Heart left ventricle (tissue), 16 donors: ENCODE data around the gene LCE3C. TPM values are rescaled to one million over a fixed set of nuclear protein-coding genes. Genes with fewer than 3 reads are reported as not detected.
"Not testable (repeated sequence)": the region's sequence is repeated elsewhere in the genome, so short reads cannot be mapped to it uniquely, and the experiment has no call there.

Source experiments
- ATAC-seq, 4 donors: fragments of 200-7000 bp; cut with Tn5 transposase; one replicate each; pipeline ENCODE4 v1.9.1; 2020 to 2022; ENCODE audit warnings: moderate library complexity in 4 of 4, mild to moderate bottlenecking in 3 of 4, moderate number of reproducible peaks in 1 of 4
- DNase-seq, 5 donors: peaks; one replicate each; pipeline ENCODE4 v3.0.0-alpha.2; 2020
- H3K27ac ChIP-seq, 12 donors: fragments of 200-600 bp; sonication (generic) in 4 of 12; one replicate each; pipeline versions ENCODE4 v1.5.0 to v1.8.0; 2016 to 2022; ENCODE audit warnings: mild to moderate bottlenecking in 2 of 12
- H3K27me3 ChIP-seq, 9 donors: fragments of 200-600 bp; sonication (generic) in 2 of 9; one replicate each; pipeline versions ENCODE4 v1.5.1 to v1.8.0; 2016 to 2022; ENCODE audit warnings: mild to moderate bottlenecking in 3 of 9
- H3K36me3 ChIP-seq, 9 donors: fragments of 200-600 bp; sonication (generic) in 2 of 9; one replicate each; pipeline versions ENCODE4 v1.5.0 to v1.8.0; 2018 to 2022; ENCODE audit warnings: mild to moderate bottlenecking in 2 of 9
- H3K4me1 ChIP-seq, 12 donors: fragments of 200-600 bp; sonication (generic) in 4 of 12; one replicate each; pipeline versions ENCODE4 v1.5.0 to v1.8.0; 2016 to 2022; ENCODE audit warnings: mild to moderate bottlenecking in 3 of 12
- H3K4me3 ChIP-seq, 12 donors: fragments of 200-600 bp; sonication (generic) in 4 of 12; one replicate each; pipeline versions ENCODE4 v1.5.0 to v1.8.0; 2017 to 2022; ENCODE audit warnings: mild to moderate bottlenecking in 9 of 12, moderate library complexity in 4 of 12
- H3K9me3 ChIP-seq, 12 donors: fragments of 200-600 bp; sonication (generic) in 4 of 12; one replicate each; pipeline versions ENCODE4 v1.5.0 to v1.8.0; 2016 to 2022; ENCODE audit warnings: mild to moderate bottlenecking in 1 of 12
- POLR2A ChIP-seq, 2 donors: fragments of 450-650 bp; IDR thresholded peaks; one replicate each; pipeline ENCODE4 v1.6.1; 2017; ENCODE audit warnings: antibody characterized with exemption in 2 of 2, mild to moderate bottlenecking in 2 of 2, moderate library complexity in 2 of 2
- WGBS, 4 donors: extraction: QIAGEN DNeasy Blood & Tissue Kit in 2 of 4; methylation state at CpG; one replicate each; pipeline versions ENCODE4 v1.1.5 to v1.1.7; 2013 to 2018; 5-methylcytosine and 5-hydroxymethylcytosine counted together
- intact Hi-C, 10 donors: fragments of 100-400 bp; cut with DNase I; formaldehyde crosslinking; loops; one replicate each; pipeline versions ENCODE4 v1.11.1 to v1.14.2; 2022
- polyA plus RNA-seq, 2 donors: library from polyadenylated mRNA; stranded (reverse); fragments of 200-250 nt; gene quantifications; one replicate each; pipeline ENCODE4 v1.2.3, GENCODE V29; 2013
- total RNA-seq, 9 donors: library from RNA; depleted of rRNA in 2 of 9; stranded (reverse); fragments of >200 nt in 2 of 9; fragmentation: NEBNext Ultra II Directional in 3 of 9; extraction: Animal tissue kit (Norgen Biotek cat#: 25700) in 3 of 9; gene quantifications; one replicate each; pipeline versions ENCODE4 v1.1.0 to v1.2.4, GENCODE V29; 2016 to 2023
- TF ChIP-seq, protein P1 (sequence below), 12 donors: fragments of 200-600 bp; sonication (generic) in 4 of 12; IDR thresholded peaks; one replicate each; pipeline versions ENCODE4 v1.5.0 to v1.8.0; 2018 to 2022; ENCODE audit warnings: antibody characterized with exemption in 12 of 12, mild to moderate bottlenecking in 5 of 12
- donor health status: ischemic (EF 13 %, LVEDD 7.1; RV severe dilation, severe dysfunction).
- donor health status: healthy with polysubstance abuse.
- donor health status: DM: no; HTN: yes; CAD: no.
- donor health status: DM: no; HTN: no; CAD: no.
- donor health status: ischemic (EF 25% LVEDD 6.9; RV normal size, moderate dysfunction).
- donor health status: ischemic (EF 25% LVEDD 5.7; RV mildly dilated, moderate dysfunction).
- donor health status: healthy.
- donor health status: DM: yes; HTN: yes; CAD: no.
- donor health status: ischemic (EF 35%, LVEDD 5.7; RV mildly dilated, moderate dysfunction).
- donor health status: nonischemic (EF 11% LVEDD 7.7; RV severe dilation, severe dysfunction).
- donor health status: DM: yes; HTN: yes; CAD: no.
- donor health status: PGD.
- donor health status: ischemic (EF 29% LVEDD 5.4; RV normal size, mild dysfunction).
- donor health status: nonischemic (EF 23%, LVEDD 6.1; RV moderate dilation, normal function).

Gene LCE3C
- total and polyA plus RNA-seq, 11 donors = not detected

DNA sequence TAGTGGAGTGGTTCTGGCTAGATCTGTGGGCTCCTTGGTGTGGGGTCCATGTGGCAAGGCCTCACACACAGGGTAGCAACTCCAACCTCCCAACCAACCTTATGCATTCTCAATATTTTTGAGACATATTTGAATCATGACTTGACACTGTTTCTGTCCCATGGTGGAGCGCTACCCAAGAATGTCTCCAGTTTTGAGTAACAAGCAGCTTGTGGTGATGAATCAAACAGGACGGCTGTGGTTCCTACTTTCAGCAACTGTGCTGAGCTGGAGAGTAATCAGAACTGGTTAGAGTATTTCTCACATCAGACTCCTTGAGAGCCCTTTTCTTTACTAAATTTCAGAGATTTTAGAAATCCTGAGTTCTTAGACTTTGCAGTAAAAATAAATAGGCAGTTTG, 22.9 kb upstream of the LCE3C start:
- TF ChIP-seq, protein P1, sequence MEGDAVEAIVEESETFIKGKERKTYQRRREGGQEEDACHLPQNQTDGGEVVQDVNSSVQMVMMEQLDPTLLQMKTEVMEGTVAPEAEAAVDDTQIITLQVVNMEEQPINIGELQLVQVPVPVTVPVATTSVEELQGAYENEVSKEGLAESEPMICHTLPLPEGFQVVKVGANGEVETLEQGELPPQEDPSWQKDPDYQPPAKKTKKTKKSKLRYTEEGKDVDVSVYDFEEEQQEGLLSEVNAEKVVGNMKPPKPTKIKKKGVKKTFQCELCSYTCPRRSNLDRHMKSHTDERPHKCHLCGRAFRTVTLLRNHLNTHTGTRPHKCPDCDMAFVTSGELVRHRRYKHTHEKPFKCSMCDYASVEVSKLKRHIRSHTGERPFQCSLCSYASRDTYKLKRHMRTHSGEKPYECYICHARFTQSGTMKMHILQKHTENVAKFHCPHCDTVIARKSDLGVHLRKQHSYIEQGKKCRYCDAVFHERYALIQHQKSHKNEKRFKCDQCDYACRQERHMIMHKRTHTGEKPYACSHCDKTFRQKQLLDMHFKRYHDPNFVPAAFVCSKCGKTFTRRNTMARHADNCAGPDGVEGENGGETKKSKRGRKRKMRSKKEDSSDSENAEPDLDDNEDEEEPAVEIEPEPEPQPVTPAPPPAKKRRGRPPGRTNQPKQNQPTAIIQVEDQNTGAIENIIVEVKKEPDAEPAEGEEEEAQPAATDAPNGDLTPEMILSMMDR (IDR thresholded peaks at IDR 0.05) = no peak
- TF ChIP-seq POLR2A (IDR thresholded peaks at IDR 0.05) = no peak
- no peaks in the 10 kb centered on the region for H3K4me1 ChIP-seq
- no peak for DNase-seq
- H3K36me3 ChIP-seq = no peaks in the 10 kb centered on the region
- no peak overlapping the region for H3K4me3 ChIP-seq
- intact Hi-C loops = no loop called here
- WGBS, 4 donors = 78 to 95% (median 86%) methylated on average over 2 of the region's 2 CpGs
- ATAC-seq = no peak
- H3K9me3 ChIP-seq = no peaks in the 10 kb centered on the region
- H3K27me3 ChIP-seq = peaks cover 0 to 4% (median 0%) of the 10 kb centered on the region in 9 donors
- no peak overlapping the region for H3K27ac ChIP-seq

DNA sequence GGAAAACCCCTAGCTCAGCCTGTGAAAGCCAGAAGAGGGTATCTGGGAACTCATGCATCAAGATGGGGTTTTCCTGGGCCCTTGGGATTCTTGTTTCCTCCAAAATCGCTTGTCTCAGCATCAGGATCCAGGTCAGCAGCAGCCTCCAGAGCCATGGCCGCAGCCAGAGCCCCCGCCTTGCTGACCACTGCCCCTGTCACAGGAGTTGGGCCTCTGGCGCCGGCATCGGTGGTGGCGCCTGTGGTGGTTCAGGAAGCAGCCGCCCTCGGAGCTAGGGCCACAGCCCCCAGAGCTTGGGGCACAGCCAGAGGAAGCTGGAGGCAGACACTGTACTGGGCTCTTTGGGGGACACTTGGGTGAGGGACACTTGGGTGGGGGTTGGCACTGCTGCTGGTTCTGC, 20.5 kb upstream of the LCE3C start:
- H3K4me1 ChIP-seq, H3K36me3 ChIP-seq, DNase-seq, H3K9me3 ChIP-seq, H3K4me3 ChIP-seq, H3K27ac ChIP-seq, ATAC-seq, H3K27me3 ChIP-seq, intact Hi-C loops: not testable (repeated sequence)
- 72 to 85% (median 82%) methylated on average over 6 to 9 of the region's 9 CpGs; no CpG with 5 or more reads in 1 of the 4 donors for WGBS, 4 donors

DNA sequence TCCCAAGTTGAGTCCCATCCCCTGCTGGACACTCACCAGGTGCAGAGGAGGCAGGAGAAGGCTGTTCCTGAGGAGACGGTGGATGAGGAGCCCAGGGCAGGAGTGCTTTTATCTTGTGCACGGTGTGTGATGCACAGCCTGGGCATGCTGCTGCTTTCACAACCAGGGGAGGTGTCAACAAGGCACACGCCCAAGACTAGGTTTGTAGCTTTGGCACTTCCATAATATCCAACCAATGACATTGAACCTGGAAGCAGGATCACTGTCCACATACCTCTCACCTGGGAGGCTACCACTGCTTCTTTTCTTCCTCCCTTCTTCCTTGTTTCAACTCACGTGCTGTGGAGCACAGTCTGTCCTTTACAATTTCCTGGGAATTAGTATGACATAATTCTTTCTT, 19.6 kb upstream of the LCE3C start, which contains the start of gene LCE3D:
LCE3D (minus strand) TSS at position 84 of the 400 bp plus-strand sequence. CDS start 580 bp downstream, outside the sequence.
- 59 to 67% (median 63%) methylated on average over 4 of the region's 4 CpGs for WGBS, 4 donors
- no peak for DNase-seq

GRCh38 chr1:152582647-152583046, 17.4 kb upstream of the LCE3C start:
- no peak for ATAC-seq
- no peaks in the 10 kb centered on the region for H3K36me3 ChIP-seq
- peaks cover 0 to 4% (median 0%) of the 10 kb centered on the region in 9 donors for H3K27me3 ChIP-seq
- H3K4me3 ChIP-seq = no peak overlapping the region
- no peak for DNase-seq
- no peak overlapping the region for H3K27ac ChIP-seq
- 59 to 88% (median 70%) methylated on average over 1 of the region's 1 CpG for WGBS, 4 donors
- no peaks in the 10 kb centered on the region for H3K9me3 ChIP-seq
- intact Hi-C loops = no loop called here
- no peak for TF ChIP-seq POLR2A (IDR thresholded peaks at IDR 0.05)
- TF ChIP-seq, protein P1 (IDR thresholded peaks at IDR 0.05) = no peak
- H3K4me1 ChIP-seq = no peaks in the 10 kb centered on the region

More for the DNA sequence above, 19.6 kb upstream of the LCE3C start, which contains the start of gene LCE3D:
- intact Hi-C loops = no loop called here
- Histone ChIP-seq H3K27me3 (peaks cover 0 to 4% (median 0%) of the 10 kb centered on the region in 9 donors), H3K9me3 (no peaks in the 10 kb centered on the region), H3K4me3 (no peak within 1 kb of the TSS), H3K36me3 (no peaks in the 10 kb centered on the region), H3K27ac (no peak within 1 kb of the TSS), H3K4me1 (no peaks in the 10 kb centered on the region)
- TF ChIP-seq, protein P1 (IDR thresholded peaks at IDR 0.05) = no peak
- TF ChIP-seq POLR2A (IDR thresholded peaks at IDR 0.05) = no peak
- ATAC-seq = no peak

GRCh38 chr1:152585586-152585985, 14.4 kb upstream of the LCE3C start:
- no peak overlapping the region for H3K27ac ChIP-seq
- H3K9me3 ChIP-seq = no peaks in the 10 kb centered on the region
- H3K4me3 ChIP-seq = no peak overlapping the region
- H3K36me3 ChIP-seq = no peaks in the 10 kb centered on the region
- WGBS, 4 donors = 44 to 86% (median 61%) methylated on average over 1 of the region's 1 CpG; no CpG with 5 or more reads in 1 of the 4 donors
- intact Hi-C loops = no loop called here
- no peaks in the 10 kb centered on the region for H3K27me3 ChIP-seq
- ATAC-seq (no peak), DNase-seq (no peak)
- TF ChIP-seq, protein P1 (IDR thresholded peaks at IDR 0.05) = no peak
- no peak for TF ChIP-seq POLR2A (IDR thresholded peaks at IDR 0.05)
- no peaks in the 10 kb centered on the region for H3K4me1 ChIP-seq
